SK-N-SH (cell line): Measurements from ENCODE around the gene EHBP1L1.

Experiments used
- EP300 ChIP-seq, 2 experiments: IDR thresholded peaks; 2 replicates each; pipeline versions ENCODE4 v1.4.0 to v1.6.1; 2012; ENCODE audit warnings: borderline replicate concordance in 1 of 2, low read depth in 1 of 2, low read length in 1 of 2
- FOXJ3 ChIP-seq: sonication (generic); formaldehyde crosslinking; IDR thresholded peaks from 2 replicates; pipeline ENCODE4 v1.5.1; 2020; ENCODE audit warnings: mild to moderate bottlenecking, missing genetic modification reagents
- MAX ChIP-seq: IDR thresholded peaks from 2 replicates; pipeline ENCODE4 v1.4.0; 2012; ENCODE audit warnings: low read depth
- MXI1 ChIP-seq: IDR thresholded peaks from 2 replicates; pipeline ENCODE4 v1.6.1; 2012; ENCODE audit warnings: mild to moderate bottlenecking, low read depth, low read length, improper control_type of control experiment
- RCOR1 ChIP-seq: fragments of 150-350 bp; IDR thresholded peaks from 2 replicates; pipeline ENCODE4 v1.6.1; 2017; ENCODE audit warnings: antibody characterized with exemption, low read length
- SMC3 ChIP-seq: IDR thresholded peaks from 2 replicates; pipeline ENCODE4 v1.6.1; 2012; ENCODE audit warnings: low read depth, low read length, improper control_type of control experiment
- TEAD4 ChIP-seq: IDR thresholded peaks from 2 replicates; pipeline ENCODE4 v1.4.0; 2012; ENCODE audit warnings: mild to moderate bottlenecking, borderline replicate concordance; ENCODE audit not compliant: insufficient read depth
- YY1 ChIP-seq: IDR thresholded peaks from 2 replicates; pipeline ENCODE4 v1.4.0; 2012; ENCODE audit warnings: low read depth, mild to moderate bottlenecking
- TF ChIP-seq, protein P1 (sequence below): fragments of 200-600 bp; sonication (generic); IDR thresholded peaks from 2 replicates; pipeline ENCODE4 v1.6.1; 2017; ENCODE audit warnings: antibody characterized with exemption, mild to moderate bottlenecking, moderate library complexity
- TF ChIP-seq, protein P2 (sequence below): fragments of 150-350 bp; IDR thresholded peaks from 2 replicates; pipeline ENCODE4 v1.6.1; 2017; ENCODE audit warnings: antibody characterized with exemption, low read length, low read depth, borderline replicate concordance
- TF ChIP-seq, protein P3 (sequence below): IDR thresholded peaks from 2 replicates; pipeline ENCODE4 v1.4.0; 2012; ENCODE audit warnings: low read depth, borderline replicate concordance

DNA sequence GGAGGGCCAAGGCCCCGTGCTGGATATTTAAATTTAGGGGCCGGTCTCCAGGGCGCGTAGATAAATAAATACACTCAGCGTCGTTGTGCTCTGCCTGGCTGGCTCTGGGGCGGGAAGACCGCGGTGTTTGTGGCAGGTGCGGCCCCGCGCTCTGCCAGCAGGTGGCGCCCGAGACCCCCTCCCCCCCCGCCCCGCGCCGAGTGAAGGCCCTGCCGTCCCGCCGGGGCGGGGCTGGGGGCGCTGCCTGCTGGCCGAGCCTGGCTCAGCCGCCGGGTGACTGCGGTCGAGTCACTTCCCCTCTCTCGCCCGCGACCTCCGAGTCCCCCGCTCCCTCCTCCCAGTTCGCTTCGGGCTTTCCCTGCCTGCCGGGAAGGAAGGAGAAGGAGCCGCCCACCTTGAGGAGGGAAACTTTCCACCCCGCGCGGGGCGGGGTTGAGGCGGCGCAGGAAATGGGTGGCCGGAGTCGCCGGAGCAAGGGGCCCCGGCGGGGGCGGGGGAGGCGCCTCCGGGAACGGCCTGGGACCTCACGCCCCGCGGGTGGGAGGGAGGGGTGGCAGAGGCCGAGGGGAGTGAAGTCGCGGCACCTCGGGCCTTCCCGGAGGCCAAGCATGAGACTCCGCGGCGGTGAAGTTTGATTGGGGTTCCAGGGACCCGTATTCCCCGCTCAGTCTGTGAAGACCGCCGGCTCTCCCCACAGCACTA, 1.6 kb upstream of the EHBP1L1 start:
- TF ChIP-seq MXI1 = no peak
- TF ChIP-seq EP300 (IDR thresholded peaks at IDR 0.05; ENCODE audit: borderline replicate concordance in 1 of 2, low read depth in 1 of 2, low read length in 1 of 2) = no peak
- TF ChIP-seq, protein P1, sequence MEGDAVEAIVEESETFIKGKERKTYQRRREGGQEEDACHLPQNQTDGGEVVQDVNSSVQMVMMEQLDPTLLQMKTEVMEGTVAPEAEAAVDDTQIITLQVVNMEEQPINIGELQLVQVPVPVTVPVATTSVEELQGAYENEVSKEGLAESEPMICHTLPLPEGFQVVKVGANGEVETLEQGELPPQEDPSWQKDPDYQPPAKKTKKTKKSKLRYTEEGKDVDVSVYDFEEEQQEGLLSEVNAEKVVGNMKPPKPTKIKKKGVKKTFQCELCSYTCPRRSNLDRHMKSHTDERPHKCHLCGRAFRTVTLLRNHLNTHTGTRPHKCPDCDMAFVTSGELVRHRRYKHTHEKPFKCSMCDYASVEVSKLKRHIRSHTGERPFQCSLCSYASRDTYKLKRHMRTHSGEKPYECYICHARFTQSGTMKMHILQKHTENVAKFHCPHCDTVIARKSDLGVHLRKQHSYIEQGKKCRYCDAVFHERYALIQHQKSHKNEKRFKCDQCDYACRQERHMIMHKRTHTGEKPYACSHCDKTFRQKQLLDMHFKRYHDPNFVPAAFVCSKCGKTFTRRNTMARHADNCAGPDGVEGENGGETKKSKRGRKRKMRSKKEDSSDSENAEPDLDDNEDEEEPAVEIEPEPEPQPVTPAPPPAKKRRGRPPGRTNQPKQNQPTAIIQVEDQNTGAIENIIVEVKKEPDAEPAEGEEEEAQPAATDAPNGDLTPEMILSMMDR = peak; percentile 59
- no peak for TF ChIP-seq RCOR1
- TF ChIP-seq, protein P2, sequence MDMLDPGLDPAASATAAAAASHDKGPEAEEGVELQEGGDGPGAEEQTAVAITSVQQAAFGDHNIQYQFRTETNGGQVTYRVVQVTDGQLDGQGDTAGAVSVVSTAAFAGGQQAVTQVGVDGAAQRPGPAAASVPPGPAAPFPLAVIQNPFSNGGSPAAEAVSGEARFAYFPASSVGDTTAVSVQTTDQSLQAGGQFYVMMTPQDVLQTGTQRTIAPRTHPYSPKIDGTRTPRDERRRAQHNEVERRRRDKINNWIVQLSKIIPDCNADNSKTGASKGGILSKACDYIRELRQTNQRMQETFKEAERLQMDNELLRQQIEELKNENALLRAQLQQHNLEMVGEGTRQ = no peak
- no peak for TF ChIP-seq MAX
- 0 out of 2 replicates have a peak, but pooled peaks have one; percentile 32 for TF ChIP-seq SMC3
- no peak for TF ChIP-seq FOXJ3
- TF ChIP-seq, protein P3, sequence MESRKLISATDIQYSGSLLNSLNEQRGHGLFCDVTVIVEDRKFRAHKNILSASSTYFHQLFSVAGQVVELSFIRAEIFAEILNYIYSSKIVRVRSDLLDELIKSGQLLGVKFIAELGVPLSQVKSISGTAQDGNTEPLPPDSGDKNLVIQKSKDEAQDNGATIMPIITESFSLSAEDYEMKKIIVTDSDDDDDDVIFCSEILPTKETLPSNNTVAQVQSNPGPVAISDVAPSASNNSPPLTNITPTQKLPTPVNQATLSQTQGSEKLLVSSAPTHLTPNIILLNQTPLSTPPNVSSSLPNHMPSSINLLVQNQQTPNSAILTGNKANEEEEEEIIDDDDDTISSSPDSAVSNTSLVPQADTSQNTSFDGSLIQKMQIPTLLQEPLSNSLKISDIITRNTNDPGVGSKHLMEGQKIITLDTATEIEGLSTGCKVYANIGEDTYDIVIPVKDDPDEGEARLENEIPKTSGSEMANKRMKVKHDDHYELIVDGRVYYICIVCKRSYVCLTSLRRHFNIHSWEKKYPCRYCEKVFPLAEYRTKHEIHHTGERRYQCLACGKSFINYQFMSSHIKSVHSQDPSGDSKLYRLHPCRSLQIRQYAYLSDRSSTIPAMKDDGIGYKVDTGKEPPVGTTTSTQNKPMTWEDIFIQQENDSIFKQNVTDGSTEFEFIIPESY = no peak
- no peak for TF ChIP-seq YY1
- TF ChIP-seq TEAD4 = no peak
